GM08714 (cell line): ENCODE data around the gene LRP6.

Experiments used
- H3K4me3 ChIP-seq: fragments of 200-500 bp; sonication (Bioruptor generic); 2 replicates; pipeline ENCODE4 v1.5.1; 2014; ENCODE audit warnings: mild to moderate bottlenecking, low read length, inconsistent platforms
- ZNF274 ChIP-seq: IDR thresholded peaks from 2 replicates; pipeline ENCODE4 v1.6.1; 2012; ENCODE audit warnings: mild to moderate bottlenecking, low read depth, low read length

The LRP6 gene

GRCh38 chr12:12081836-12082497 lies 184.9 kb downstream of the LRP6 start:
- no peak overlapping the region for H3K4me3 ChIP-seq

GRCh38 chr12:12079291-12079690 lies 187.6 kb downstream of the LRP6 start:
- H3K4me3 ChIP-seq = no peak overlapping the region
- no peak for TF ChIP-seq ZNF274

More at GRCh38 chr12:12081836-12082497, 184.9 kb downstream of the LRP6 start:
- no peak for TF ChIP-seq ZNF274

GRCh38 chr12:12072064-12072760 lies 194.6 kb downstream of the LRP6 start:
- H3K4me3 ChIP-seq = no peak overlapping the region; the same call in 1 of the 2 replicates
- no peak for TF ChIP-seq ZNF274

GRCh38 chr12:12070674-12071656 lies 195.9 kb downstream of the LRP6 start, which contains the start of gene BCL2L14:
BCL2L14 (plus strand) TSS chr12:12070939; CDS start chr12:12079306, 8,367 bp downstream.
- no peak for TF ChIP-seq ZNF274
- peak within 1 kb of the TSS; percentile 47; the same call in 1 of the 2 replicates for H3K4me3 ChIP-seq

- no peak for TF ChIP-seq ZNF274
- H3K4me3 ChIP-seq = no peak overlapping the region
Measured at GRCh38 chr12:12069821-12070548, 196.9 kb downstream of the LRP6 start.

- TF ChIP-seq ZNF274 = no peak
Measured at GRCh38 chr12:12068751-12069150, 198.1 kb downstream of the LRP6 start.

More at GRCh38 chr12:12068751-12069150, 198.1 kb downstream of the LRP6 start:
- no peak overlapping the region for H3K4me3 ChIP-seq
